Esophagus muscularis mucosa (tissue), 4 donors: Measurements from ENCODE around the gene HBZ. TPM values are rescaled to one million over a fixed set of nuclear protein-coding genes. Genes with fewer than 3 reads are reported as not detected.
A peak's percentile ranks its signal among the peaks of the same experiment; 100 is the strongest.

ENCODE experiments used
- DNase-seq: peaks from one replicate; pipeline ENCODE4 v3.0.0-alpha.2; 2017; ENCODE audit errors: extremely low spot score
- H3K27ac ChIP-seq, 4 donors: fragments of 200-600 bp; sonication (generic); replicated peaks in 1 of 4; 1 replicate in 3 of 4; 2 replicates in 1 of 4; pipeline ENCODE4 v1.5.1; 2016 to 2019; ENCODE audit warnings: mild to moderate bottlenecking in 1 of 4
- H3K27me3 ChIP-seq, 4 donors: fragments of 200-600 bp; sonication (generic); one replicate each; pipeline versions ENCODE4 v1.5.1 to v1.6.0; 2016 to 2019
- H3K36me3 ChIP-seq, 4 donors: fragments of 200-600 bp; sonication (generic); one replicate each; pipeline ENCODE4 v1.5.1; 2016 to 2019
- H3K4me1 ChIP-seq, 4 donors: fragments of 200-600 bp; sonication (generic); one replicate each; pipeline ENCODE4 v1.5.1; 2016 to 2019
- H3K4me3 ChIP-seq, 4 donors: fragments of 200-600 bp; sonication (generic); 1 replicate in 2 of 4; 2 replicates in 2 of 4; pipeline ENCODE4 v1.5.1; 2016 to 2019; ENCODE audit warnings: mild to moderate bottlenecking in 4 of 4, moderate library complexity in 1 of 4
- H3K9me3 ChIP-seq, 4 donors: fragments of 200-600 bp; sonication (generic); 1 replicate in 3 of 4; 2 replicates in 1 of 4; pipeline ENCODE4 v1.5.1; 2016 to 2019
- EP300 ChIP-seq: sonication (generic); formaldehyde crosslinking; IDR thresholded peaks from one replicate; pipeline ENCODE4 v1.6.1; 2017; ENCODE audit warnings: antibody characterized with exemption
- POLR2A ChIP-seq: fragments of 450-650 bp; IDR thresholded peaks from one replicate; pipeline ENCODE4 v1.6.1; 2017; ENCODE audit warnings: antibody characterized with exemption, moderate library complexity, mild to moderate bottlenecking, low read depth
- POLR2AphosphoS5 ChIP-seq, 2 donors: sonication (generic); formaldehyde crosslinking; IDR thresholded peaks; one replicate each; pipeline ENCODE4 v1.6.1; 2017; ENCODE audit warnings: antibody characterized with exemption in 2 of 2
- WGBS: methylation state at CpG from one replicate; pipeline ENCODE4 v1.1.5; 2018; 5-methylcytosine and 5-hydroxymethylcytosine counted together
- intact Hi-C: fragments of 100-400 bp; cut with DNase I; formaldehyde crosslinking; loops from one replicate; pipeline ENCODE4 v1.15.1; 2023
- total RNA-seq, 4 donors: library from RNA; depleted of rRNA; stranded (reverse); fragments of >200 nt; gene quantifications; one replicate each; pipeline versions ENCODE4 v1.1.0 to v1.2.1, GENCODE V29; 2016
- TF ChIP-seq, protein P1 (sequence below), 3 experiments: fragments of 200-600 bp in 2 of 3; fragments of 450-650 bp in 1 of 3; sonication (generic) in 2 of 3; IDR thresholded peaks; one replicate each; pipeline ENCODE4 v1.5.1; 2017 to 2019; ENCODE audit warnings: antibody characterized with exemption in 3 of 3, mild to moderate bottlenecking in 2 of 3, moderate library complexity in 1 of 3

Gene HBZ
- total RNA-seq, 4 donors from 2014 or later, result not detected

DNA sequence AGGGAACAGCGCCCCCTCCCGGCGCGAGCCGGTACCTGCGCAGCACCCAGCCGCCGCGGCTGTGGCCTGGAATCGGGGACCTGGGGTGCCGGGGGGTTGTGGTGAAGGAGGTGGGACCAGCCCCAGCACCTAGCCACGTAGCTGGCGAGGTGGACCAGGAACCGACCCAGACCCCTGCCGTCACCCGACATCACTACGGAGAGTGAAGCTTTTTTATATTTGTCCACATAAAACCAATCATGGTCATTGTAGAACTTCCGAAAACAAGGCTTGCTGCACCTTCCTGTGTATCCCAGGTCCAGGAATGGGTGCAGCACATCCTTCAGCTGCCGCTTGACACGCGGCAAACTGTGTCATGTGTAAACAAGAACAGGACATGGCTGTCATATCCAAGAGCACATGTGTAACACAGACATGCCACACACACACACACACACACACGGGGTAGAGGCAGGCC lies 29.1 kb downstream of the HBZ start:
- intact Hi-C loops, result loop anchor here (2.0 kb wide), 1 partner anchor 75 kb away; no protein-coding TSS in a partner anchor
- peak overlapping the region; percentile 27 to 50 (median 36) for H3K4me3 ChIP-seq
- WGBS, result 26% methylated on average over 13 of the region's 22 CpGs

DNA sequence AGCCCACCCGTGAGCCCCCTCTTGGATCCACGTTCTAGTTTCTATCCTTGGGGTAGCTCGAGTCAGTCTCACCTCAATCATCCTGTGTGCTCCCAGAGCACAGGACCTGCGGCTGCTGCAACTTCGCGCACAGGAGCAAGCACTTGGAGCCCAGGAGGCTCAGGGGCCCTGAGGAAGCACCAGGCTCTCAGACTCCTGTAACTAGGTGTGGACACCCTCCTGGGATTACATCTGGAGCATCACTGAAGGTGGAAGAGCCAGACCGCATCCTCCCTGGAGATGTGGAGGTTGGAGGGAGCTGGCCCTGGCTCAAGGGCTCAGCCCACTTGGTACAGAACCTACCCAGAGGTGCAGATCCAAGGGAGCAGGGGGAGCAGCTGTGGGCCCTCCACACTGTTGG lies 30.6 kb downstream of the HBZ start:
- intact Hi-C loops, result no loop called here
- 71% methylated on average over 7 of the region's 7 CpGs for WGBS
- no peak for DNase-seq
- TF ChIP-seq, protein P1, sequence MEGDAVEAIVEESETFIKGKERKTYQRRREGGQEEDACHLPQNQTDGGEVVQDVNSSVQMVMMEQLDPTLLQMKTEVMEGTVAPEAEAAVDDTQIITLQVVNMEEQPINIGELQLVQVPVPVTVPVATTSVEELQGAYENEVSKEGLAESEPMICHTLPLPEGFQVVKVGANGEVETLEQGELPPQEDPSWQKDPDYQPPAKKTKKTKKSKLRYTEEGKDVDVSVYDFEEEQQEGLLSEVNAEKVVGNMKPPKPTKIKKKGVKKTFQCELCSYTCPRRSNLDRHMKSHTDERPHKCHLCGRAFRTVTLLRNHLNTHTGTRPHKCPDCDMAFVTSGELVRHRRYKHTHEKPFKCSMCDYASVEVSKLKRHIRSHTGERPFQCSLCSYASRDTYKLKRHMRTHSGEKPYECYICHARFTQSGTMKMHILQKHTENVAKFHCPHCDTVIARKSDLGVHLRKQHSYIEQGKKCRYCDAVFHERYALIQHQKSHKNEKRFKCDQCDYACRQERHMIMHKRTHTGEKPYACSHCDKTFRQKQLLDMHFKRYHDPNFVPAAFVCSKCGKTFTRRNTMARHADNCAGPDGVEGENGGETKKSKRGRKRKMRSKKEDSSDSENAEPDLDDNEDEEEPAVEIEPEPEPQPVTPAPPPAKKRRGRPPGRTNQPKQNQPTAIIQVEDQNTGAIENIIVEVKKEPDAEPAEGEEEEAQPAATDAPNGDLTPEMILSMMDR (IDR thresholded peaks at IDR 0.05), result no peak
- TF ChIP-seq POLR2A, result no peak
- no peak for TF ChIP-seq EP300
- TF ChIP-seq POLR2AphosphoS5 (IDR thresholded peaks at IDR 0.05), result no peak
- Histone ChIP-seq H3K9me3 (no peaks in the 10 kb centered on the region), H3K4me3 (no peak overlapping the region), H3K4me1 (peaks cover 17 to 21% (median 20%) of the 10 kb centered on the region in 4 donors), H3K27ac (no peak overlapping the region), H3K27me3 (peaks cover 0 to 34% (median 29%) of the 10 kb centered on the region in 4 donors), H3K36me3 (peaks cover 6 to 10% (median 9%) of the 10 kb centered on the region in 4 donors)

More for the DNA sequence above, 29.1 kb downstream of the HBZ start:
- H3K9me3 ChIP-seq, result no peaks in the 10 kb centered on the region
- peaks cover 0 to 45% (median 39%) of the 10 kb centered on the region in 4 donors for H3K27me3 ChIP-seq
- no peak overlapping the region for H3K27ac ChIP-seq
- no peaks in the 10 kb centered on the region for H3K36me3 ChIP-seq
- TF ChIP-seq, protein P1 (IDR thresholded peaks at IDR 0.05), result peak; percentile 90 to 100 (median 91)
- TF ChIP-seq EP300 (no peak), POLR2A (no peak), POLR2AphosphoS5 (IDR thresholded peaks at IDR 0.05) (no peak)
- H3K4me1 ChIP-seq, result peaks cover 19 to 27% (median 27%) of the 10 kb centered on the region in 4 donors
- DNase-seq, result no peak

DNA sequence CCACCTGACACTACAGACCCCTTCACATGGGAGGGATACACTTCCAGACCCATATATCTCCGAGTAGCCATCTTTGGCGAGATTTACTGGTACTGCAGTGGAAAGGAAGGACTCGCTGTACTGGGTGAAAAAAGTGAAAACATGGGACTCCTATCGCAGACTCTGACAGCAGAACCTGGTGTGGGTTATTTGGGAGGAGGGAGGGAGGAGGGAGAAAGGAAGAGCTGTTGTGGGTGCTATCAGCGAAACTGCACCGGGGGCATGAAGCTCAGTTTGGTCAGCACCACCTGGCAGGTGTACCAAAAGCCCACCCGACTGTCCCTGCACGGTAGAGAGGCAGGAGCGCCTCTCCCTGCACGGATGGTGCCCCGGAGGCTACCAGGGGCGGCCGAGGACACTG lies 32.8 kb downstream of the HBZ start:
- Histone ChIP-seq H3K9me3 (no peaks in the 10 kb centered on the region), H3K36me3 (peaks cover 26 to 32% (median 30%) of the 10 kb centered on the region in 4 donors), H3K4me3 (no peak overlapping the region), H3K4me1 (peaks cover 13 to 15% (median 14%) of the 10 kb centered on the region in 4 donors), H3K27ac (no peak overlapping the region), H3K27me3 (peaks cover 0 to 12% (median 7%) of the 10 kb centered on the region in 4 donors)
- no peak for DNase-seq
- intact Hi-C loops, result no loop called here
- 77% methylated on average over 9 of the region's 13 CpGs for WGBS
- TF ChIP-seq POLR2AphosphoS5 (IDR thresholded peaks at IDR 0.05), result no peak
- no peak for TF ChIP-seq POLR2A
- TF ChIP-seq EP300, result no peak
- TF ChIP-seq, protein P1 (IDR thresholded peaks at IDR 0.05), result no peak

DNA sequence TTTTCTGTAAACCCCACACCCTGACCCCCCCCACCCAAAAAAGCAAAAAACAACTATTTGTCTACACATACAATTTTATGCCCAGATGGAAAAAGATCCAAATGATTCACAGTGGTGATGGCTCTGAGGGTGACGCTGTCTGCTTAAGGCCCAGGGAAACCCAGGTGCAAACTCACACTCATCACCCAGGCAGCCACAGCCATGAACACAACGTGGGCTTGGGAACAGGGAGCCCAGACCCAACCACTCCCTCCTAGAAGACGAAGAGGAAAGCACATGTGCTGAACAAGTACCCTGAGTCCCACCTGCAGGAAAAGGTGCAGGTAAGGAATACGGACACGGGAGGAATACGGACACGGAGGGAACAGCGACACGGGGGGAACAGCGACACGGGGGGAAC lies 33.2 kb downstream of the HBZ start:
- no peak for DNase-seq
- WGBS, result 70% methylated on average over 5 of the region's 11 CpGs
- TF ChIP-seq, protein P1 (IDR thresholded peaks at IDR 0.05), result no peak
- TF ChIP-seq EP300 (no peak), POLR2A (no peak), POLR2AphosphoS5 (IDR thresholded peaks at IDR 0.05) (no peak)
- Histone ChIP-seq H3K4me3 (no peak overlapping the region), H3K9me3 (no peaks in the 10 kb centered on the region), H3K36me3 (peaks cover 31 to 37% (median 34%) of the 10 kb centered on the region in 4 donors), H3K4me1 (peaks cover 9 to 10% (median 9%) of the 10 kb centered on the region in 4 donors), H3K27me3 (peaks cover 0 to 7% (median 3%) of the 10 kb centered on the region in 4 donors), H3K27ac (no peak overlapping the region)
- intact Hi-C loops, result no loop called here

DNA sequence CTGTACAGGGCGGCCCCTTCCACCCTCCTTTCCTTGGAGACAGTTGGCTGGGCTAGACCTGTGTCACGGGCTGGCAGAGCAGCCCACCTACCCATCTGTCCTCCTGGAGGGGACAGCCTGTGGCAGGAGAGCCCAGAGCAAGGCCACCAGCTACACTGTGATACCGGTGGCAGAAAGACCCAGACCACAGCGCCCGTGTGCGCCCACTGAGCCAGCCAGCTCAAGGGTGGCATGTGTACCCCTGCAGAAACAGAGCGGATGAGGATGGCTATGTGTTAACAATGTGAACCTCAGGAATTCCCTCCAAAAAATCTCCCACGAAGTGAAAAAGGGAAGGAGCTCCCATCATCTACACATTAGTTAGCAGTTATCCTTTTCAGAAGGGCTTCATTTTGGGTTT lies 34.9 kb downstream of the HBZ start:
- no peak for TF ChIP-seq EP300
- TF ChIP-seq POLR2A, result no peak
- no peak for TF ChIP-seq POLR2AphosphoS5 (IDR thresholded peaks at IDR 0.05)
- TF ChIP-seq, protein P1 (IDR thresholded peaks at IDR 0.05), result no peak

More for the DNA sequence above, 34.9 kb downstream of the HBZ start:
- H3K27me3 ChIP-seq, result no peaks in the 10 kb centered on the region
- no peak overlapping the region for H3K4me3 ChIP-seq
- 90% methylated on average over 7 of the region's 8 CpGs for WGBS
- intact Hi-C loops, result no loop called here
- H3K4me1 ChIP-seq, result no peaks in the 10 kb centered on the region
- H3K36me3 ChIP-seq, result peaks cover 47 to 53% (median 51%) of the 10 kb centered on the region in 4 donors
- no peak overlapping the region for H3K27ac ChIP-seq
- DNase-seq, result no peak
- H3K9me3 ChIP-seq, result no peaks in the 10 kb centered on the region
